RPMI8226 (cell line): ENCODE results near the gene FN3K.

Experiments
- DNase-seq: peaks from one replicate; pipeline ENCODE4 v3.0.0-alpha.2; 2015

The FN3K gene

GRCh38 chr17:82734987-82735866 lies at the start of gene FN3K:
FN3K (plus strand) TSS chr17:82735615; CDS start chr17:82735637, 22 bp downstream.
- no peak for DNase-seq

DNA sequence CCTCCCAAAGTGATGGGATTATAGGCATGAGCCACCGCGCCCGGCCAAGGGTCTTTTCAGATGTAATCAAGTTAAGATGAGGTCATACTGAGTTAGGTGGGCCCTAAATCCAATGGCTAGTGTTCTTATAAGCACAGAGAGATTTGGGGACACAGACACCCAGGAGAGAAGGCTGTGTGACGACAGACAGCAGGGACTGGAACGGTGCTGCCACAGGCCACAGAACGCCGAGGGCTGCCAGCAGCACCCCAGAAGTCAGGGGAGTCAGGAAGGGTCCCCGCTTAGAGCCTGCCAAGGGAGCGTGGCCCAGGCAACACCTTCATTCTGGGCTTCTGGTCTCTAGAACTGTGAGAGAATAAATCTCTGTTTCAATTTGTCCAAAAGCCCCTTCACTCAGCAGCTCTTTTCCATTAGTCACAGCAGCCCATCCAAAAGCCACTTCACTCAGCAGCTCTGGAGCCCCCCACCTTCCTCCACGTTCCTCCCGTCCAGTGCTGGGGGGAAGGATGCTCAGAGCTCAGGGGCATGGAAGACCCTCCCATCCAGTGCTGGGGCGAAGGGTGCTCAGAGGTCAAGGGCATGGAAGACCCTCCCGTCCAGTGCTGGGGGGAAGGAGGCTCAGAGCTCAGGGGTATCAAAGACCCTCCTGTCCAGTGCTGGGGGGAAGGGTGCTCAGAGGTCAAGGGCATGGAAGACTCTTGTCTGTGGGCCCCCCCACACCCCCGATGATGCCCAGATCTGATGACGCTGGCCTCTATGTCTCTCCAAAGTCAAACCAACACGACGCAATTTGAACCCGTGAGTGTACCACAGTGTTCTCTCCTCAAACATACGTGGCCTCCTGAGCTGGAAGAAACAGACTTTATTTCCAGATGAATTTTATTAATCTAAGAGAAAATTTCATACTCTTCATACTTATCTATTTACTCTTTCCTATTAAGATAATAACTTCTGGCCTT lies 48.8 kb upstream of the FN3K start:
- no peak for DNase-seq

GRCh38 chr17:82687375-82687861 lies 48.0 kb upstream of the FN3K start:
- DNase-seq, result no peak

DNA sequence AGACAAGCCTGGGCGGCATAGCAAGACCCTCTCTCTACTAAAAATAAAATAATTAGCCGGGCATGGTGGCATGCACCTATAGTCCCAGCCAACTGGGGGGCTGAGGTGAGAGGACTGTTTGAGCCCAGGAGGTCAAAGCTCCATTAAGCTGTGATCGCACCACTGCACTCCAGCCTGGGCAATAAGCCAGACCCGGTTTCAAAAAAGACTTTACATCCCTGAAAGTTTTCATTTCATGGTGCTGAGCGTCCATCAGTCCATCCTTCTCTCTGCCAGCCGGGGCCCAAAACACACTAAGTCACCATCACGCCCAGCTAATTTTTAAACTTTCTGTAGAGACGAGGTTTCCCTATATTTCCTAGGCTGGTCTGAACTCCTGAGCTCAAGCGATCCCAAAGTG lies 47.5 kb upstream of the FN3K start:
- DNase-seq, result no peak

DNA sequence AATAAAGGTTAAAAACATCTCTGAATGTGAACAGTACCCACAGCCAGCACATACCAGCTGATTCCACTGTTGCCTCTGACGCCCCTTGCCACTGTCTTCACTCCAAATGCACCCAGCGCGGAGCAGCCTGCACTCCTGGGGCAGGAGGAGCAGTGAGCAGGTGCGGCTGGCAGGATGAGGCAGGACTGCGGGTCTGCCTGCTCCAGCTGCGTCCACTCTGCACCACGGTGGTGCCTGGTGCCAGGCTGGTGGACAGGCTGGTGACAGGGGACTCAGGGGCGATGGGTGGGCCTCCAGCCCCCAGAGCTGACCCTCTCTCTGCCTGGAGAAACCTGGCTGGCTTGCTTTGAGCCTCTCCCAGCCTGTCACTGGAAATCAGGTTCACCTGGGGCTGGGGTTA lies 46.3 kb upstream of the FN3K start:
- DNase-seq, result no peak

DNA sequence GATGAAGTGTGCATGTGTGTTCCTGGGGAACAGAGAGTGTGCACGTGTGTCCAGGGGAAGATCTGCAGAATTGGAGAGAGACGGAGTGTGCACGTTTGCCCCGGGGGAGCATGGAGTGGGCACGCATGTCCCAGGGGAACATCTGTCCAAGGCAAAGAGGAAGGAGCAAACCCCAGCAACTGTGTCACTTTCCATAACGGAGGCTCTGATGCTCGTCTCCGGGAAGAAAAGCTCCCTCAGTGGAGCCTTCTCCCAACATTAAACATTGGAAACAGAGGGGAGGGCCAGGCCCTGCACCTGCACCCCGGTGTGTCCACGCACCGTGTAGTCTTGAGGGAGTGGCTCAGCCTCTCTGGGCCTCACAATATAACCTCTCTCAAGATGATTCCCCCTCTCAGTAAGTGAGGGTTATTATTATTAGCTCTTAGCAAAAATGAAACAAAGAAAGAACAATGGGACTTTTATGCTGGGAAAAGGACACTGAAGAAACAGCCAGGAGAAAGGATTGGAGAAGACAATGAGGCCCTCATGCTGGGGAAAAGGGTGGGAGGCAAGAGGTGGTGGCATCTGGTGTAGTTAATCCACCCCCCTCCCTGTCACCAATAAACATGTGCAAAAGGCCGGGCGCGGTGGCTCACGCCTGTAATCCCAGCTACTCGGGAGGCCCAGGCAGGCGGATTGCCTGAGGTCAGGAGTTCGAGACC lies 44.5 kb upstream of the FN3K start:
- DNase-seq, result no peak

DNA sequence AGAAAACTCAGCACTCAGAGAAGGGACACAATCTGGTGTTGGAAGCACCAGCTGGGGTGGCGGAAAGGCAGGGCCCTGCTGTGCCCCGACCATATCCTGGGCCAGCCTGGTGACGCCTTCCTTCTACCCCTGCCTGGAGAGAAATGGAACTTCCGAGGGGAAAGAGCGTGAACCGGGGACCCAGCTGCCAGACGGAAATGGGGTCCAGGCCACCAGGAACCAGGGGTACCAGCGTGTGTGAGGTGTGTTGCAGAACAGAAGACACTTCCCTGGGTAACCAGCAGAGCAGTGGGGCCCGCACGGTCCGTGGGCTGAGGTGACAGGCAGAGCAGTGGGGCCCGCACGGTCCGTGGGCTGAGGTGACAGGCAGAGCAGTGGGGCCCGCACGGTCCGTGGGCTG lies 43.7 kb upstream of the FN3K start:
- DNase-seq, result no peak

DNA sequence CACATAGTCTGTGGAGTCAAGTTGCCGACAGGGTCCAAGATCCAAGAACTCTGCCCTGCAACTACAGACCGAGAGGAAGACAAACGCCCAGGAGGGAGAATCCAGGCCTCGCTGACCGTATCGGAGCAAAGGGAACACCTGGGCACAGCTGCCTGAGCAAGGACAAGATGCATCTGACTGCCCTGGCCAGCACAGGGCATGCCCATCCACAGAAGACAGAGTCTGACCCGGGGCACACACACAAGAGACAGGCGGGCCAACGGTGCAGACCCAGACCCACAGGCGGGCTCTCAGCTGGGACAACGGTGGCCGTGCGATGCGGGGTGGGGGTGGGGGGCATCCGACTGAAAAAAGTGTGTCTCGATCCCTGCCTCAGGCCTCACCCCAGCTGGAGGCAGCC lies 43.1 kb upstream of the FN3K start:
- no peak for DNase-seq

DNA sequence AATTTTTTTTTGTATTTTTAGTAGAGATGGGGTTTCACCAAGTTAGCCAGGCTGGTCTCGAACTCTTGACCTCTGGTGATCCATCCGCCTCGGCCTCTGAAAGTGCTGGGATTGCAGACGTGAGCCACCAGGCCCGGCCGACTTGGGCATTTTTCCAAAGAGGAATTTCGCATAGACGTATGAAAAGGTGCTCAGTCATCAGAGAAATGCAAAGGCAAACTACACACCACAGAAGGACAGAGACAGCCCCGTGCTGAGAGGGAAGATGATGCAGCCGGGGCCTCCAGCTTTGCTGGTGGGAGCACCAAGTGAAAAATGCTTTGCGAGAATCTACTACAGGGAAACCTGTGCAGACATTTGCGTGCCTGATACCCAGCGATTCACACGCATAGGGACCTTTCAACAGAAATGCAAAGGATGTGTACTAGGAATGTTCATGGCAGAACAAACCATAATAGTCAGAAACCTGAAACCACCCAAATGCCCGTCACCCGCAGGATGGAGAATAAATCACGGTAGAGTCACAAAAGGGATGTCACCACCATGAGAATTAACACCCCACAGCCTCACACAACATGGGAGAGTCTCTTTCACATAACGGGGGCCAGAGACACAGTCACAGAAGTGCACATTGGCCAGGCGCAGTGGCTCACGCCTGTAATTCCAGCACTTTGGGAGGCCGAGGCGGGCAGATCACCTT lies 42.1 kb upstream of the FN3K start:
- no peak for DNase-seq

DNA sequence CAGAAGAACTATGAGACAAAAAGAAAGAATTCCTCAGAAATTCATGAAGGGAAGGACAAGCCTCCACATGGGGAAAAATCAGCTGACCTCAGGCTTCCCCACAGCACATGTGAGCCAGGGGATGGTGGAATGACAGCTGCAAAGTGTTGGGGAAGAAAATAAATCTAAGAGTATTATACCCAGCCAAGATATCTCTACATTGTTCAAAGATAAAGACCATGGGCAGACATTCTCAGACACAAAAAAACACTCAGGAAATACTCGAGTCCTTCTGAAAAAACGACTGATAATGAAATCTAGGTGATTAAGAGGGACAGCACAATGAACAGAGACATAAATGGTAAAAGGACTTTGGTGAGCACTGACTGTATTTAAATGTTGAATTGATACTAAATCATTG lies 40.8 kb upstream of the FN3K start:
- no peak for DNase-seq

GRCh38 chr17:82696259-82696658 lies 39.2 kb upstream of the FN3K start:
- no peak for DNase-seq

DNA sequence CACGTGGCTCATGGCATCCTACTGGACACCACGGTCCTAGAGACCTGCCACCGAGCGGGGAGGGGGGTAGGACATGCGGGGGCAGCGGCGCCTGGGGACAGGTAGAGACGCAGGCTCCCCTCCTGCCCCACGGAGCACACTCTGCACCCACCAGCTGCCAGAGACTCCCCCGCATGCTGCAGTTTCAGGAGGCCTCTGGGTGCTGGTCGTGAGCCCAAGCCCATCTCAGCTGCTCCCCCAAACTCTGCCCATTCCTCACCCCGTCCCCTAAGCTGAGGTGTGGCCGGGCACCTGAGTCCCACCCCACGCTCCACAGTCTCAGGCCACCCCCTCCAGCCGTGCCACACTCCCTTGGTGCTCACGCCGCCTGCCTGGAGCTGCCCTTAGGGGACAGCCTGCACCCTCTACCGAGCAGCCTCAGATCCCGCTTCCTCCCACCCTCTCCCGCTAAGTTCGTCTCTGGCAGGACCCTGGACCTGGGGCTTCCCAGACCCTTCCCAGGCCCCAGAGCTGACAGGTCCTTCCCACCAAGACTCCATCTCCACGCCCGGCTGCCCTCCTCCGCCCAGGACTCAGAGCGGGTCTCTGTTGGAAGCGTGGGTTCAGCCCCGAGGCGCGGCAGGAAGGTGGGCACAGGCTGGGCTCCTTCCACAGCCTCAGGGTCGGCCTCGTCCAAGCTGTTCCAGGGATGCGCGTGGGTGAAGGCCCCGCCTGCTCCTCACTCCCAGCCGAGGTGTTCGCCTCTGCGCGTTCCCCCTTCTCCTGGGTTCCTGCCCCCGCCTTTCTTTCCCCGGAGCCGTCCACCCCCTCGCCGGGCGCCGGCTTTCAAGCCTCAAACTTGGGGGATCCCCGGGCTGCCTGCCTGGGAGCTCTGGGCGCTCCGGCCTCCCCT lies 38.3 kb upstream of the FN3K start:
- DNase-seq, result no peak

- no peak for DNase-seq
Measured at GRCh38 chr17:82697808-82698064, 37.7 kb upstream of the FN3K start.

GRCh38 chr17:82698065-82698973 lies 37.1 kb upstream of the FN3K start, which contains the start of gene RAB40B:
RAB40B (minus strand) TSS chr17:82698698; CDS start chr17:82698596, 102 bp downstream.
- DNase-seq, result peak; percentile 99

DNA sequence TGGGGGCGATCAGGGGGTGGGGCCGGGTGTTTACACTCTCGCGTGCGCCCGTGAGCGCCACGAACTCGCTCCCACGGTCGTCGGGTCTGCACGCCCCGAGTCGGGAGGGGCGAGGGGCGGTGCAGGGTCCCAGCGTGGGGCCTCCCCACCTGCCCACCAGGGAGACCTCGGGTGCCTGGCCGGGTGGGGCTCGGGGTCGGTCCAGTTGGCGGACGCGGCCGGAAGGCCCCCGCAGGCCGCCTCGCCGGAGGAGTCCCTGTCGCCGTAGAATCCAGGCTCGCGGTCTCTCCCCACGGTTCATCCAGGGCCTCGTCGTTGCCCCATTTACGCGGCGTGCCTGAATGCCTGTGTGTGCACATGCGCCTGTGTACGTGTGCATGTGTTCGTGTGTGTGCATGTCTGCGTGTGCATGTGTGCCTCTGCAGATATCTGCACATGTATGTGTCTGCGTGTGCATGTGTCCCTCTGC lies 36.4 kb upstream of the FN3K start:
- DNase-seq, result no peak

DNA sequence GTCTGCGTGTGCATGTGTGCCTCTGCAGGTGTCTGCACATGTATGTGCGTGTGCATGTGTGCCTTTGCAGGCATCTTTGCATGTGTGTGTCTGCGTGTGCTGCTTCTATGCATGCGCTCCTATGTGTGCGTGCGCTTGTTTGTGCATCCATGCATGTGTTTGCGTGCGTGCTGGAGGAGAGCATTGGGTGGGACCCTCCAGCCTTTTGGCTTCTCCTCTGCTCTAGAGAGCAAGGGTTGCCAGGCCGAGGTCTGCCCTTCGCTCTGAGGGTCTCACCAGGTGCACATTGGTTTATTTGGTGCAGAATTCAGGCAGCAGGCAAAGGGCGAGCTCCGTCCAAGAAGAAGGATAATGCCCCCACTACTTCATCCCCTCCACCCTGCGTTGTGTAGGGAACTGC lies 35.9 kb upstream of the FN3K start:
- DNase-seq, result no peak

DNA sequence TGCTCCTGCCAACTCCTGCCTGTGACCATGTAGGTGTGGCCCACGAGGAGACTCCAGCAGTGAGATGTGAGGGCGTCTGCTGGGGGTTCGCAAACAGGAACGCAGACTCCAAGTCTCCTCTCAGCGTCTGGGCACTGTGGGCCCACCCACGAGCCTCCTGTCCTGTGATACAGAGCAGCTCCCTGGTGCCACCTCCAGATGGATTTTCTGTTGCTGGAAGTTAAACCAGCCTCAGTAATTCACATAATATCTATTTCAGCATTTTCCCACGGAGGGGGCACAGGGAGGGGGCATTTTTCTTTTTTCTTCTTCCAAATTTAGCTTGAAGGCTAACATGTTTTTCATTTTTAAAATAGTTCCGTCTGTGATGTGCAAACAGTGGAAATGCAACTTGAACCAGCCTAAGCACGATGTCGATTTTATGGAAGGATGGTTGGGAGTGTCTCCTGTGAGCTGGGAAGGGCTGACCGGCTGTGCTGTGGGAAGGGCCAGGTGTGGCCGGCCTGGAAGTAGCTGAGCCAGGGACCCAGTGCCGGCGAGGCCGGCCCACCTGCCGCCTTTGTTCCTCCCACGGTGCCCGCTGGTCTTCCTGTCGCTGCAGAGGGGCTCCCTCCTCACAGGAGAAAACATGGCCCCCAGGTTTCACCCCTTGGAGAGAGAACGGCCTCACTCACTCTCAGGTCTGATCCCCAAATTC lies 33.0 kb upstream of the FN3K start:
- no peak for DNase-seq

DNA sequence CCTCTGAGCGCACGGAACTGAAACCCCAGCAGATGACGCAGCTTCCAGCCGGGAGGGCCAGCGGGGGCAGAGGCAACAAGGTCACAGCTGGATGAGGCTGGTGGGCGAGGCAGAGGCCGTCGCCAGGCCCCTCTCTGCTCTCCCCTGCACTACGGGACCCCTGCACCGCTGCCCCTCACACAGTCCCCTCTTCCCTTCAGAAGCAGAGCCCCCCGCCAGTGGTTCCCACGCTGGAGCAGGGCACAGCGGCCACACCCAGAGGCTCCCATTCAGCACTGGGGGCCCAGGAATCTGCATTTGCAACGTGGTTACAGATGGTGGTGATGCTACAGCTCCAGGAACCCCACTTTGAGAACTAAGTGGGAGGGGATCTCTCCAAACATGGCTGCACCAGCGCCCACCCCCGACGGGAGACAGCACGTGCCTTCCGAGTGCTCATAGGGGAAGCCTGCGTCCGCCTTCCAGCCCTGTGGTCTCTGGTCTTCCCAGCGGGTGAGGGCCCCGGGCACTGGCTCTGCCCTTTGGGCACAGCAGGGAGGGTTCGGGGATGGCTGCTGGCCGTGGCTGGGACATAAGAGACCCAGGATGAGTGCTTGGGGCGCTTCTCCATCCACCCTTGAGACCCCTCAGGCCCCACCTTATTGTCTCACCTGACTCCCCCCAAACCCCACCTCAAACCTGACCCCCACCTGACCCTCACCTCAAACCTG lies 32.2 kb upstream of the FN3K start:
- DNase-seq, result no peak
